Stimulated activated naive CD4-positive, alpha-beta T cell treated with Interleukin-2 at 50 U/mL for 16 hours (primary cell): ENCODE data around the gene SYTL2.
A peak's percentile ranks its signal among the peaks of the same experiment; 100 is the strongest.
"Not testable (repeated sequence)": the region's sequence is repeated elsewhere in the genome, so short reads cannot be mapped to it uniquely, and the experiment has no call there.

Source experiments
- DNase-seq: peaks from one replicate; lab custom pipeline; 2025; lab: John Stamatoyannopoulos, UW

SYTL2 gene

GRCh38 chr11:85810871-85811611 is at the start of gene SYTL2:
Gene SYTL2 (minus strand): TSS chr11:85811141. CDS start chr11:85757725, 53,416 bp downstream.
- DNase-seq: peak; percentile 74

GRCh38 chr11:85859541-85859940 is 48.6 kb upstream of the SYTL2 start:
- DNase-seq: not testable (repeated sequence)

DNA sequence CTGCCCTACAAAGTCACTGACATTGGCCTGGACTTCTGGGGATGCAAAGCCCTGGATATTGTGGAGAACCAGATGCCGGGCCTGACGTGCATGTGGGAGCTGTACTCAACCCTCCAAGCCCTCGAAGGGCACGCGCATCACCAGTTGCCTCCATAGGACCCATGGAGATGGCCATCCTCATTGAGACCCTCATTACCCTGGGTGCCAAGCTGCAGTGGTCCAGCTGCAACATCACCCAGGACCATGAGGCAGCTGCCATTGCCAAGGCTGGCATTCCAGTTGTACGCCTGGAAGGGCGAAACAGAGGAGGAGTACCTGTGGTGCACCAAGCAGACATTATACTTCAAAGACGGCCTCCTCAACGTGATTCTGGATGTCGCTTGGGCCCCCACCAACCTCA is 46.2 kb upstream of the SYTL2 start:
- no peak for DNase-seq

DNA sequence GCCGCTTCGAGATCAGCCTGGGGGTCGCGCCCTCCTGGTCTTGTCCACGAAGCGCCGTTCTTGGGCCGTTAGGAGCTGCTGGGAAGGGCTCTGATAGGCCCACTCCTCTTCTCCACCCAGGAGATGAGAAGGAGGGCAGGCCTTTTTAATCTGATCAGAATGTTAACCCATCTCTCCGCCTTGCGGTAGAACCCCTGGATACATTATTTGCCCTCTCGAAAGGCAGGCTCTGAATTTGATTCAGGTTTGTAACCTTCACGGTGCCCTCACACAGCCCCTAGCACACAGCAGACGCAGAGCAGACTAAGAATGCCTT is 44.4 kb upstream of the SYTL2 start, which contains the start of gene CCDC83:
Gene CCDC83, plus strand, starts transcription at position 43 of the 316 bp plus-strand sequence. CDS start 9,741 bp downstream, outside the sequence.
- DNase-seq: no peak

DNA sequence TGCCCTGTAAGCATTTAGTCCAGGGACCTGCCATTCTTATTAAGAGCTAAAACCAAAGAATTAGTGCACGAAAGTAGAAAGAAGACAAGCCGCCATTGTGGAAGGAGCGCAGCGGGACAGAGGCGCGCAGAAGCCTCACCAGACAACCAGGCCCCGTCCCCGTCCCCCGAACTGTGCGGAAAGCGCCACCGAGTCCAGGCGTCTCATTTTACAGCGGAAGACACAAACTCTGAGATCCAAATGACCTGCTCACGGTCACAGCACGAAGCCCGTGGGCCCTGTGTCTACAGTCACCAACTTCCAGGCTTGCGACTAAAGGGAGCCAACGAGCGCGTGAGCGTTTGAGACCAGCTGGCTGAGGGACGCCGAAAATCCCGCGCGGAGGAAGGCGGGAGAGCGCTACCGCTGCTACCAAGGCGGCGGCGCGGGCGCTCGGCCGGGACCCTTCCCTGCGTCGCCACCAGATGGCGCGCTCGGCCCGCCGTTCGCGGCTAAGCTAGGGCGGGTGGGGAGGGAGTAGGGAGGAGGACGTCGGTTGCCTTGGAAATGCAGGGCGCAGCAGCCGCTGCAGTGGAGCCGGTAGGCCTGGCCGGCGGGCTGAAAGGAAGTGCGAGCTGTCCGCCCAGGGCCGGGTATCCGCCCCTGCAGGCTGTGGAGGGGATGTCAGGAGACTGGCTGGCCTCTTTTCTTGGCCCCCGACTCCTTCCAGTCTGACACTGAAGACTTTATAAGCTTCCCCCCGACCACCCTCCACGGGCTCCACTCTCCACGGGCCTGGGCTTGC is 43.8 kb upstream of the SYTL2 start:
- peak; percentile 84 for DNase-seq

GRCh38 chr11:85854212-85854556 is 43.2 kb upstream of the SYTL2 start:
- no peak for DNase-seq

DNA sequence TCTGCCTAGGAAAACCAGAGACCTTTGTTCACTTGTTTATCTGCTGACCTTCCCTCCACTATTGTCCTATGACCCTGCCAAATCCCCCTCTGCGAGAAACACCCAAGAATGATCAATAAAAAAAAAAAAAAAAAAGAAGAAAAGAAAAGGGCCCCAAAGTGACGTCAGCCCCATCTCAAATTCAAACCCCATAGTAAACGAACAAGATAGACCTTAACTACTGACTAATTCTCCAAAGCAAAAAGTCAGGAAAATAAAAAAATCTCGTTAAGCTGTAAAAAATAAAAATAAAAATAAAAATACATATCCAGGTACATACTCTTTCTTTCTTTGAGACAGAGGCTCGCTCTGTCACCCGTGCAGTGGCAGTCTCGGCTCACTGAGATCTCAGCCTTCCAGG is 42.6 kb upstream of the SYTL2 start:
- not testable (repeated sequence) for DNase-seq

GRCh38 chr11:85852754-85853153 is 41.8 kb upstream of the SYTL2 start:
- not testable (repeated sequence) for DNase-seq

DNA sequence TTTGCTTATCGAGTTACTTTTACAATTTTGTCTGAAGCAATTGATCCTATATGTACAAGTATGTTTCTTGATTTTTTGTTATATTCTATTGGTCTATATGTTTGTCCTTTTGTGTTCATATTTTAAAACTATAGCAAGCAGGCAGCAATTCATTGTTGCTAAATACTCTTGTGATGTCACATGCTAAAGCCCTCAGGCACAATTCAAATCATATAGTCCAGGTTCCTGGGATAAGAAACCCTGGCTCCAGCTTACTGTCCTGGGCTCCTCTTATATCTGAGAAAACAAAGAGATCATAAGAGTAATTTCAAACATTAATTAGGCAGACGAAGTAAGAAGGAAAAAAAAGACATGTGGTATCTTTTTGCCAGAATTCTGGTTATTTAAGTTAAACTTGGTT is 37.6 kb upstream of the SYTL2 start:
- no peak for DNase-seq

GRCh38 chr11:85848006-85848405 is 37.1 kb upstream of the SYTL2 start:
- DNase-seq: no peak

DNA sequence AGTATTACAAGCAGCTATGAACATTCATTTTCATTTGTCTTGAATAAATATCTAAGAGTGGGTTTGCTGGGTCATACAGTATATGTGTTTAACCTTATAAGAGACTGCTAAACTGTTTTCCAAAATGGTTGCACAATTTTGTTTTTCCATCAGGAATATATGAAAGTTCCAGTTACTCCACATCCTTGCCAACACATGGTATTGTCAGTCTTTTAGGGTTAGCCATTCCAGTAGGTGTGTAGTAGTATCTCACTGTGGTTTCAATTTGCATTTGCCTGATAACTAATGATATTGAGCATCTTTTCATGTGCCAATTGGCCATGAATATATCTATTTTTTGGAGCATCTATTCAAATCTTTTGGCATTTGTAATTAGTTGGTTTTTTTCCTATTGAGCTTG is 36.5 kb upstream of the SYTL2 start:
- DNase-seq: no peak

DNA sequence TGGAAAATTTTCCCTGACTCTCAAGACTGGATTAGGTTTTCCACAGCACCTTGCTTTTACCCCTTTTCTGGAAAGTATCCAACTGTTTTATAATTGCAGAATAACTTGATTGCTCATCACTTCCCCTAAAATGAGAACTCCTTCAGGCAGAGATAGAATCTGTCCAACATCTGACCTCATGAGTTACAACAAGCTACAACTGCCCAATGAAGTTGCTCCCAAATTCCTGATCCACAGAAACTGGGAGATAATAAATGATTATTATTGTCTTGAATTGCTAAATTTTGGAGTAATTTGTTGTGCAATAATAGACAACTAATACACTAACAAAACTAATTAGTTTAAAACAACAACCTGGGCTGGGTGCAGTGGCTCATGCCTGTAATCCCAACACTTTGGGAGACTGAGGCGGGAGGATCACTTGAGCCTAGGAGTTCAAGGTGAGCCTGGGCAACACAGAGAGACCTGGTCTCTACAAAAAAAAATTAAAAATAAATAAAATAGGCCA is 34.2 kb upstream of the SYTL2 start:
- no peak for DNase-seq

DNA sequence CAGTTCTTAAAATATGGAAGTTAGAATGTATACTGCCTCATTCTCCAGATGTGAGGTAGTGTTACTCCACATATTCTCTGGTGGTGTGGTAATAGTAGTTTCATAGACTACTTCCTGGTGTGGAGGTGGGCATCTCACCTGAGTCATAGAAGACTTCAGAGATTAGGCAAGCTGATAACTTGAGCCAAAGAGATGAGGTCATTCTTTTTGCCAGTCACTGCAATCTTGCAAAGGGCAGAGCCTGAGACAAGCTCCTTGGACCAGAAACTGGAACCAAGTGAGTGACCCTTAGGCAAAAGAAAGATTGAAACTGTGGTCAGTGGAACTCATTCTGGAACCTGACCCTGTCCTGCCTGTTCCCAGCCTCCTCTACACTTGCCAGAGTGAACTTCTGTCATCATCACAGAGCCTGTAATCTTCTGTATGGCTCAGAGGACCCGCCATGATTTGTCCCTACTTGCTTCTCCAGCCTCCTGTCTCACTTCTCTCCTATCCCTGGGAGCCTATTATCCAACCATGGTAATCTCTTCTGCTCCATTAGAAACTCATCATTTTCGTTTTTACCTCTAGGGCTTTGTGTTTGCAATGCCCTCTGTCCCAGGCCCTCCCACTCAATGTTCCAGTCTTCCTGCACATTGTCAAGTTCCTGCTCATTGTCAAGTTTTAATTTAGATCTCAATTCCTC is 33.6 kb upstream of the SYTL2 start:
- no peak for DNase-seq

DNA sequence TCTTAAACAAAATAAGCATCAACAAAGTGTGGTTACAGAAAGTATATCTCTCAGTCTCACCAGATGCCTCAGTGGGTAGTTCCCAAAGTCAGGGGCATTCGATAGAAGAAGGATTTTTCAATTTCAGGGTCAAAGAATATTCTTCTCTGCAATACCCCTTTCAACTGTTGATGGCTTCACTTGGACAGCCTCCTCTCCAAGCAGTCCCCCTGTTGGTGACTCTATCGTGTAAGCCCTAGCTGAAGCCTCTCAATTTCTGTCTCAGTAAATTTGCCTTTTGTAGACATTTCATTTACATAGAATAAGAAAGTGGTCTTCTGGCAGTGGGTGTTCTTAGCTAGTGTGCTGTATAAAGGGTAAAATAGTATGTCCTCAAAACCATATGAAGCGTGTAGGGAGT is 33.0 kb upstream of the SYTL2 start:
- DNase-seq: no peak

GRCh38 chr11:85840932-85841331 is 30.0 kb upstream of the SYTL2 start:
- not testable (repeated sequence) for DNase-seq

- no peak for DNase-seq
Measured at GRCh38 chr11:85835729-85836128, 24.8 kb upstream of the SYTL2 start.

DNA sequence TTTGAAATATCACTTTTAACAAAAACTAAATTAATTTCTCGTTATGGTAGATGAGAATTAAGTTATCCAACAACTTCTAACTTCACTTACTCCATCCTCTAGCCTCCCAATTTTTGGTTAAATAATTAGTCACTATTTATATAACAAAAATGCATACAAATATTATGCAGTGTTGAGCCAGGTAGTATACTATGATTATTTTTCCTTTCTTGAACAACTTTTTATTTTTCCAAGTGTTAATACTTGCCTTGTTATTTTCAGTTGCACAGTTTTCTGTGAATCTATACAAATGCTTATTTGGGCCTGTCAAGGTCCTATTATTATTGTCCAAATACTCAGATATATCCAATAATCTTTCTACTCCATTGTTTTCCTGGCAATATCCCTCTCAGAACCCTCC is 24.3 kb upstream of the SYTL2 start:
- no peak for DNase-seq

GRCh38 chr11:85831050-85831449 is 20.1 kb upstream of the SYTL2 start:
- DNase-seq: no peak

- DNase-seq: no peak
Measured at GRCh38 chr11:85829172-85829571, 18.2 kb upstream of the SYTL2 start.

GRCh38 chr11:85828640-85828978 is 17.7 kb upstream of the SYTL2 start:
- no peak for DNase-seq

GRCh38 chr11:85827748-85828639 is 17.1 kb upstream of the SYTL2 start:
- no peak for DNase-seq
